GM12878 (cell line): Measurements from ENCODE around the gene STK11. TPM values are rescaled to one million over a fixed set of nuclear protein-coding genes. Genes with fewer than 3 reads are reported as not detected.

ENCODE experiments used
- CREM ChIP-seq: IDR thresholded peaks from 2 replicates; pipeline ENCODE4 v1.6.1; 2014; ENCODE audit warnings: antibody characterized with exemption, low read depth
- ETV6 ChIP-seq, 2 experiments: fragments of 450-650 bp in 1 of 2; IDR thresholded peaks in 1 of 2; conservative IDR thresholded peaks in 1 of 2; 2 replicates each; pipeline ENCODE4 v1.6.1; 2014; ENCODE audit warnings: antibody characterized with exemption in 1 of 2, borderline replicate concordance in 1 of 2, low read depth in 1 of 2, mild to moderate bottlenecking in 1 of 2, moderate library complexity in 1 of 2
- EZH2 ChIP-seq: IDR thresholded peaks from 2 replicates; pipeline ENCODE4 v1.6.1; 2012; ENCODE audit warnings: low read depth, mild to moderate bottlenecking, control low read depth, inconsistent platforms, low read length, borderline replicate concordance; ENCODE audit not compliant: control insufficient read depth
- JUNB ChIP-seq: IDR thresholded peaks from 2 replicates; pipeline ENCODE4 v1.6.1; 2016; ENCODE audit warnings: antibody characterized with exemption, mild to moderate bottlenecking
- JUND ChIP-seq: IDR thresholded peaks from 2 replicates; pipeline ENCODE4 v1.6.1; 2012; ENCODE audit warnings: low read depth, mild to moderate bottlenecking, low read length, improper control_type of control experiment, moderate library complexity
- PML ChIP-seq: IDR thresholded peaks from 2 replicates; pipeline ENCODE4 v1.6.1; 2012; ENCODE audit warnings: low read length, inconsistent platforms
- RELA ChIP-seq: fragments of 450-650 bp; IDR thresholded peaks from 2 replicates; pipeline ENCODE4 v1.8.0; 2014; ENCODE audit warnings: borderline replicate concordance; ENCODE audit not compliant: partially characterized antibody
- polyA plus RNA-seq, 11 experiments: library from polyadenylated mRNA; depleted of rRNA in 4 of 11; unstranded in 6 of 11; stranded (reverse) in 5 of 11; fragments of >200 nt; fragmentation: Nextera tagmentation in 4 of 11; fragmentation: Illumina TruSeq in 1 of 11; extraction: Ambion mirVana in 4 of 11; extraction: Trizol in 1 of 11; gene quantifications; 1 replicate in 1 of 11; 2 replicates in 10 of 11; pipeline versions ENCODE4 v1.2.1 to v1.2.3, GENCODE V29; 2011 to 2016; ENCODE audit warnings: inconsistent platforms in 2 of 11, missing spikeins in 2 of 11, low read depth in 1 of 11
- total RNA-seq, 4 experiments: library from RNA; depleted of rRNA in 3 of 4; stranded (reverse); fragments of >200 nt in 3 of 4; fragmentation: Illumina TruSeq in 1 of 4; extraction: Trizol in 1 of 4; gene quantifications; 2 replicates each; pipeline versions ENCODE4 v1.2.1 to v1.2.3, GENCODE V29; 2013 to 2021
- TF ChIP-seq, protein P1 (sequence below): IDR thresholded peaks from 2 replicates; pipeline ENCODE4 v1.6.1; 2011; ENCODE audit warnings: borderline replicate concordance, low read depth, mild to moderate bottlenecking, moderate library complexity, low read length; ENCODE audit not compliant: insufficient read depth, poor library complexity, severe bottlenecking
- TF ChIP-seq, protein P2 (sequence below): fragments of 450-650 bp; IDR thresholded peaks from 2 replicates; pipeline ENCODE4 v1.6.1; 2018; ENCODE audit warnings: mild to moderate bottlenecking, low read depth, moderate library complexity; ENCODE audit not compliant: partially characterized antibody
- TF ChIP-seq, protein P3 (sequence below): IDR thresholded peaks from 2 replicates; pipeline ENCODE4 v1.6.1; 2012; ENCODE audit warnings: mild to moderate bottlenecking, low read depth, low read length
- TF ChIP-seq, protein P4 (sequence below): fragments of 450-650 bp; formaldehyde crosslinking; IDR thresholded peaks from 2 replicates; pipeline ENCODE4 v1.4.0; 2020; ENCODE audit warnings: mild to moderate bottlenecking, moderate library complexity

The STK11 gene
- total and polyA plus RNA-seq, 10 of the 15 experiments (the other 5 are each of a cell fraction or from before 2014, with no cell fraction given): 0.33 to 71.0 (median 23.8) TPM

DNA sequence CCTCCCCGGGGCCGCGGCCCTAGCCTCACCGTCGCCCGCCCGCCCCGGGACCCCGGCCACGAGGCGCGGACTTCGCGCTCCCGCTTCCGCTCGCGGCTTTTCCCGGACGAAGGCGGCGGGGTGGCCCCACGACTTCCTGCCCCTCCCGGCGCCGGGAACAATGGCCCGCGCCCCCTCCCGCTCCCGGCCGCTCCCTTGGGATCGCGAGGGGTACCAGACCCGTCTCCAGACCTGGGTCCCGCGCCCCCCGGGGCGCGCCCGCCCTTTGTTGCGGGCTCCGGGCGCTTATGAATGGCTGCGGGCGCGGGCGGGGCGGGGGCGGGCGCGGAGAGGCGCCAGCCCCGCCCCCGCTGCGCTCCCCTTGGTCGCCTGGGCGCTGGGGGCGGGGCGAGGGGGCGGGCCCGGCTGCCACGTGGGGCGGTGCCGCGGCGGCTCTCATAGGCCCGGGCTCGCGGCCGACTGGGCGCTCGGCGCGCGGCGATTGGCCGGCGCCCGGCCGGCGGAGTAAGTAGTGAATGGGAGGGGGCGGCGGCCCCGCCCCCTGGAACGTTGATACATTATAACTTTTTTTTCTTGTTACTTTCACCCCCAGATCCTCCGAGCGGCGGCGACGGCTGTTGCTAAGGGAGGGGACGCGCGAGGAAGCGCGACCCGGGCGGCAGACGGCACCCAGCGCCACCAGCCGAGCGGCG, 43.9 kb downstream of the STK11 start (continued):
- TF ChIP-seq, protein P1, sequence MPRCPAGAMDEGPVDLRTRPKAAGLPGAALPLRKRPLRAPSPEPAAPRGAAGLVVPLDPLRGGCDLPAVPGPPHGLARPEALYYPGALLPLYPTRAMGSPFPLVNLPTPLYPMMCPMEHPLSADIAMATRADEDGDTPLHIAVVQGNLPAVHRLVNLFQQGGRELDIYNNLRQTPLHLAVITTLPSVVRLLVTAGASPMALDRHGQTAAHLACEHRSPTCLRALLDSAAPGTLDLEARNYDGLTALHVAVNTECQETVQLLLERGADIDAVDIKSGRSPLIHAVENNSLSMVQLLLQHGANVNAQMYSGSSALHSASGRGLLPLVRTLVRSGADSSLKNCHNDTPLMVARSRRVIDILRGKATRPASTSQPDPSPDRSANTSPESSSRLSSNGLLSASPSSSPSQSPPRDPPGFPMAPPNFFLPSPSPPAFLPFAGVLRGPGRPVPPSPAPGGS: no peak
- TF ChIP-seq JUNB (no peak), EZH2 (no peak), PML (peak; percentile 73; the same call in 1 of the 2 replicates), JUND (no peak), CREM (no peak), RELA (no peak), ETV6 (conservative IDR thresholded peaks at IDR 0.05 in 1 of 2, IDR thresholded peaks at IDR 0.05 in 1 of 2; ENCODE audit: borderline replicate concordance in 1 of 2, low read depth in 1 of 2) (no peak)
- TF ChIP-seq, protein P2, sequence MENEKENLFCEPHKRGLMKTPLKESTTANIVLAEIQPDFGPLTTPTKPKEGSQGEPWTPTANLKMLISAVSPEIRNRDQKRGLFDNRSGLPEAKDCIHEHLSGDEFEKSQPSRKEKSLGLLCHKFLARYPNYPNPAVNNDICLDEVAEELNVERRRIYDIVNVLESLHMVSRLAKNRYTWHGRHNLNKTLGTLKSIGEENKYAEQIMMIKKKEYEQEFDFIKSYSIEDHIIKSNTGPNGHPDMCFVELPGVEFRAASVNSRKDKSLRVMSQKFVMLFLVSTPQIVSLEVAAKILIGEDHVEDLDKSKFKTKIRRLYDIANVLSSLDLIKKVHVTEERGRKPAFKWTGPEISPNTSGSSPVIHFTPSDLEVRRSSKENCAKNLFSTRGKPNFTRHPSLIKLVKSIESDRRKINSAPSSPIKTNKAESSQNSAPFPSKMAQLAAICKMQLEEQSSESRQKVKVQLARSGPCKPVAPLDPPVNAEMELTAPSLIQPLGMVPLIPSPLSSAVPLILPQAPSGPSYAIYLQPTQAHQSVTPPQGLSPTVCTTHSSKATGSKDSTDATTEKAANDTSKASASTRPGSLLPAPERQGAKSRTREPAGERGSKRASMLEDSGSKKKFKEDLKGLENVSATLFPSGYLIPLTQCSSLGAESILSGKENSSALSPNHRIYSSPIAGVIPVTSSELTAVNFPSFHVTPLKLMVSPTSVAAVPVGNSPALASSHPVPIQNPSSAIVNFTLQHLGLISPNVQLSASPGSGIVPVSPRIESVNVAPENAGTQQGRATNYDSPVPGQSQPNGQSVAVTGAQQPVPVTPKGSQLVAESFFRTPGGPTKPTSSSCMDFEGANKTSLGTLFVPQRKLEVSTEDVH: no peak
- TF ChIP-seq, protein P3, sequence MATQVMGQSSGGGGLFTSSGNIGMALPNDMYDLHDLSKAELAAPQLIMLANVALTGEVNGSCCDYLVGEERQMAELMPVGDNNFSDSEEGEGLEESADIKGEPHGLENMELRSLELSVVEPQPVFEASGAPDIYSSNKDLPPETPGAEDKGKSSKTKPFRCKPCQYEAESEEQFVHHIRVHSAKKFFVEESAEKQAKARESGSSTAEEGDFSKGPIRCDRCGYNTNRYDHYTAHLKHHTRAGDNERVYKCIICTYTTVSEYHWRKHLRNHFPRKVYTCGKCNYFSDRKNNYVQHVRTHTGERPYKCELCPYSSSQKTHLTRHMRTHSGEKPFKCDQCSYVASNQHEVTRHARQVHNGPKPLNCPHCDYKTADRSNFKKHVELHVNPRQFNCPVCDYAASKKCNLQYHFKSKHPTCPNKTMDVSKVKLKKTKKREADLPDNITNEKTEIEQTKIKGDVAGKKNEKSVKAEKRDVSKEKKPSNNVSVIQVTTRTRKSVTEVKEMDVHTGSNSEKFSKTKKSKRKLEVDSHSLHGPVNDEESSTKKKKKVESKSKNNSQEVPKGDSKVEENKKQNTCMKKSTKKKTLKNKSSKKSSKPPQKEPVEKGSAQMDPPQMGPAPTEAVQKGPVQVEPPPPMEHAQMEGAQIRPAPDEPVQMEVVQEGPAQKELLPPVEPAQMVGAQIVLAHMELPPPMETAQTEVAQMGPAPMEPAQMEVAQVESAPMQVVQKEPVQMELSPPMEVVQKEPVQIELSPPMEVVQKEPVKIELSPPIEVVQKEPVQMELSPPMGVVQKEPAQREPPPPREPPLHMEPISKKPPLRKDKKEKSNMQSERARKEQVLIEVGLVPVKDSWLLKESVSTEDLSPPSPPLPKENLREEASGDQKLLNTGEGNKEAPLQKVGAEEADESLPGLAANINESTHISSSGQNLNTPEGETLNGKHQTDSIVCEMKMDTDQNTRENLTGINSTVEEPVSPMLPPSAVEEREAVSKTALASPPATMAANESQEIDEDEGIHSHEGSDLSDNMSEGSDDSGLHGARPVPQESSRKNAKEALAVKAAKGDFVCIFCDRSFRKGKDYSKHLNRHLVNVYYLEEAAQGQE: 0 out of 2 replicates have a peak, but pooled peaks have one; percentile 9
- TF ChIP-seq, protein P4, sequence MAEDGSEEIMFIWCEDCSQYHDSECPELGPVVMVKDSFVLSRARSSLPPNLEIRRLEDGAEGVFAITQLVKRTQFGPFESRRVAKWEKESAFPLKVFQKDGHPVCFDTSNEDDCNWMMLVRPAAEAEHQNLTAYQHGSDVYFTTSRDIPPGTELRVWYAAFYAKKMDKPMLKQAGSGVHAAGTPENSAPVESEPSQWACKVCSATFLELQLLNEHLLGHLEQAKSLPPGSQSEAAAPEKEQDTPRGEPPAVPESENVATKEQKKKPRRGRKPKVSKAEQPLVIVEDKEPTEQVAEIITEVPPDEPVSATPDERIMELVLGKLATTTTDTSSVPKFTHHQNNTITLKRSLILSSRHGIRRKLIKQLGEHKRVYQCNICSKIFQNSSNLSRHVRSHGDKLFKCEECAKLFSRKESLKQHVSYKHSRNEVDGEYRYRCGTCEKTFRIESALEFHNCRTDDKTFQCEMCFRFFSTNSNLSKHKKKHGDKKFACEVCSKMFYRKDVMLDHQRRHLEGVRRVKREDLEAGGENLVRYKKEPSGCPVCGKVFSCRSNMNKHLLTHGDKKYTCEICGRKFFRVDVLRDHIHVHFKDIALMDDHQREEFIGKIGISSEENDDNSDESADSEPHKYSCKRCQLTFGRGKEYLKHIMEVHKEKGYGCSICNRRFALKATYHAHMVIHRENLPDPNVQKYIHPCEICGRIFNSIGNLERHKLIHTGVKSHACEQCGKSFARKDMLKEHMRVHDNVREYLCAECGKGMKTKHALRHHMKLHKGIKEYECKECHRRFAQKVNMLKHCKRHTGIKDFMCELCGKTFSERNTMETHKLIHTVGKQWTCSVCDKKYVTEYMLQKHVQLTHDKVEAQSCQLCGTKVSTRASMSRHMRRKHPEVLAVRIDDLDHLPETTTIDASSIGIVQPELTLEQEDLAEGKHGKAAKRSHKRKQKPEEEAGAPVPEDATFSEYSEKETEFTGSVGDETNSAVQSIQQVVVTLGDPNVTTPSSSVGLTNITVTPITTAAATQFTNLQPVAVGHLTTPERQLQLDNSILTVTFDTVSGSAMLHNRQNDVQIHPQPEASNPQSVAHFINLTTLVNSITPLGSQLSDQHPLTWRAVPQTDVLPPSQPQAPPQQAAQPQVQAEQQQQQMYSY (CRISPR knock-in tag): no peak
